ENCODE measurements around the gene FOS.

Gene FOS

DNA sequence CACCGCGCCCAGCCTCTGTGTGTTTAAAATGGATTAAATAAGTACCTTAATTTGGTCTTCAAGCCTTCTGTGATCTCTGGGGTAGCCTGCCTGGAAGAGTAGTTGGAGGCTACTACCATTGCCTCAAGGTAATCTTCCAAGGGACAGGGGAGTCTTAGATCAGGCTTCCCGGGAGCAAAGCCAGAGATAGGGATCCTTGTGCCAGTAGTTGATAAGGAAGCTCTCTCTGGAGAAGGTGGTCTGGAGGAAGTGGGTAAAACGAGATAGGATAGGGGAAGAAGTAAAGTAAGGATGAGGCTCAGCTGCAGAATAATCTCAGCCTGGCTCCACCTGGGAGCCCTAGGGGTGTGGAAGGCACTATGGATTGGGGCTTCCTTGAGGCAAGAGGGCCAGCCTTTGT, 38.5 kb downstream of the FOS start:
- Histone ChIP-seq H3K9me3 (ENCODE audit: control insufficient read depth, low read length) (no peaks in the 10 kb centered on the region), H3K4me2 (ENCODE audit: low read length) (no peak overlapping the region), H3K4me1 (peaks cover 27% of the 10 kb centered on the region), H3K9ac (no peak overlapping the region), H3K4me3 (ENCODE audit: low read depth, low read length) (no peak overlapping the region), H3K27ac (no peak overlapping the region), H3K27me3 (ENCODE audit: control insufficient read depth, insufficient read depth, low read length) (no peaks in the 10 kb centered on the region), H3K36me3 (ENCODE audit: control insufficient read depth, insufficient read depth, low read length) (no peaks in the 10 kb centered on the region), H2AFZ (peak overlapping the region; percentile 11), H3K79me2 (no peaks in the 10 kb centered on the region)
- TF ChIP-seq, protein P1, sequence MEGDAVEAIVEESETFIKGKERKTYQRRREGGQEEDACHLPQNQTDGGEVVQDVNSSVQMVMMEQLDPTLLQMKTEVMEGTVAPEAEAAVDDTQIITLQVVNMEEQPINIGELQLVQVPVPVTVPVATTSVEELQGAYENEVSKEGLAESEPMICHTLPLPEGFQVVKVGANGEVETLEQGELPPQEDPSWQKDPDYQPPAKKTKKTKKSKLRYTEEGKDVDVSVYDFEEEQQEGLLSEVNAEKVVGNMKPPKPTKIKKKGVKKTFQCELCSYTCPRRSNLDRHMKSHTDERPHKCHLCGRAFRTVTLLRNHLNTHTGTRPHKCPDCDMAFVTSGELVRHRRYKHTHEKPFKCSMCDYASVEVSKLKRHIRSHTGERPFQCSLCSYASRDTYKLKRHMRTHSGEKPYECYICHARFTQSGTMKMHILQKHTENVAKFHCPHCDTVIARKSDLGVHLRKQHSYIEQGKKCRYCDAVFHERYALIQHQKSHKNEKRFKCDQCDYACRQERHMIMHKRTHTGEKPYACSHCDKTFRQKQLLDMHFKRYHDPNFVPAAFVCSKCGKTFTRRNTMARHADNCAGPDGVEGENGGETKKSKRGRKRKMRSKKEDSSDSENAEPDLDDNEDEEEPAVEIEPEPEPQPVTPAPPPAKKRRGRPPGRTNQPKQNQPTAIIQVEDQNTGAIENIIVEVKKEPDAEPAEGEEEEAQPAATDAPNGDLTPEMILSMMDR (IDR thresholded peaks at IDR 0.05), result no peak

DNA sequence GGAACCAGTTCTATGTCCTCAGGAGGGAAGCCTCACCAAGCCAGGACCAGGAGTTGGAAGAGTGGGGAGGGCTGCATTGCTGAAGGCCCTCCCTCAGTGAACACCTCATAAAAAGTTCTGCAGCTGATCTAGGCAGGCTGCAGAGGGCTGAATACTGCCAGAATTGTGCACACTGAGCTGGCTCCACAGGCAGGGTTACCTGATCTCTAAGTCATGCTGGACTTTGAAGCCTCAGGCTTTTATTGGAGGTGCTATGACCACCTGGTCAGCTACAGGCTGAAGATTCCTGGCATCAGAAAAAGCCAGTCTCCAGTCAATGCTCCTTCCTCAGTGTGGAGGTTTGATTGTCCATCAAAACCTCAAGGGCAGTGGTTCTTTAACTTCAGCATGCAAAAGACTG, 39.7 kb downstream of the FOS start:
- no peaks in the 10 kb centered on the region for H3K79me2 ChIP-seq
- TF ChIP-seq, protein P1 (IDR thresholded peaks at IDR 0.05), result no peak

DNA sequence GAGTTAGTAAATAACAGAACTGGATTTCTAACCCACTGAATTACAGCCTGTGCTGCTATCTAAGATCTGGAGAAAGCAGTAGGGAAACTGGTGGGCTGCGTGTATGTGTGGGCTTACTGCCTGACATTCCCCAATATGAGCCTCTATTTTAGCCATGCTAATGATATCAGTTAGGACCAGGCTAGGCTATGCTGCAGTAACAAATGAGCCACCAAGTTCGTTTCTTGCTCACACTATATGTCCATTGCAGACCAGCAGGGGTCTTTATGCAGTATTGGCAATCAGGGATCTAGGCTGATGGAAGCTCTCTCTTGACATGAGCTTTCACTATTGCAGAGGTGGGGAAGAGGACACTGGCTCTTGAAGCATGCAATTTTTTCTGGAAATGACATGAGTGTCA, 40.4 kb downstream of the FOS start:
- Histone ChIP-seq H3K4me1 (peaks cover 27% of the 10 kb centered on the region), H3K9me3 (ENCODE audit: control insufficient read depth, low read length) (no peaks in the 10 kb centered on the region), H3K4me3 (ENCODE audit: low read depth, low read length) (no peak overlapping the region), H3K36me3 (ENCODE audit: control insufficient read depth, insufficient read depth, low read length) (no peaks in the 10 kb centered on the region), H3K27ac (no peak overlapping the region), H2AFZ (no peak overlapping the region), H3K4me2 (ENCODE audit: low read length) (no peak overlapping the region), H3K27me3 (ENCODE audit: control insufficient read depth, insufficient read depth, low read length) (no peaks in the 10 kb centered on the region), H3K79me2 (no peaks in the 10 kb centered on the region), H3K9ac (no peak overlapping the region)
- TF ChIP-seq, protein P1 (IDR thresholded peaks at IDR 0.05), result no peak

More for the DNA sequence above, 39.7 kb downstream of the FOS start:
- Histone ChIP-seq H3K9ac (no peak overlapping the region), H3K36me3 (ENCODE audit: control insufficient read depth, insufficient read depth, low read length) (no peaks in the 10 kb centered on the region), H3K27ac (no peak overlapping the region), H3K4me3 (ENCODE audit: low read depth, low read length) (no peak overlapping the region), H3K27me3 (ENCODE audit: control insufficient read depth, insufficient read depth, low read length) (no peaks in the 10 kb centered on the region), H3K9me3 (ENCODE audit: control insufficient read depth, low read length) (no peaks in the 10 kb centered on the region), H3K4me1 (peaks cover 27% of the 10 kb centered on the region), H3K4me2 (ENCODE audit: low read length) (no peak overlapping the region), H2AFZ (no peak overlapping the region)

DNA sequence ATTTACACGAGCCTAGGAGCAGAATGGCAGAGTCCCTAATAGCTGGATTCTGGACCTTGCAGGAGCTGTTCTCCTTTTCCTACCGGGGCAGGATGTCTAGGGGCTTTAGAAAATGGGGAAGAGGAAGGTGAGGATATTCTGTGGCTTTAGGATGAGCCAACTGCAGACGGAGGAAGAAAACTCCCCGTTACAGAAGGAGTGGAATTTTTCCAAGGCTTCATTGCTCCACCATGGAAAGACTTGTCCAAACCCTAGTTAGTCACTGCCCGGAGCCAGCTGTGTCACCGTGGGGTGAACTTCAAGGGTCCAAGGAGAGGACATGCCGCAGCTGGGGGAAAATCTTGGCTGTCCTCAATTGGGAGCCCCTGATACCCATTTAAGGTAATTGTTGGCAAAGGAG, 41.6 kb downstream of the FOS start:
- Histone ChIP-seq H3K9ac (no peak overlapping the region), H3K4me2 (ENCODE audit: low read length) (no peak overlapping the region), H3K27ac (no peak overlapping the region), H3K4me1 (peaks cover 22% of the 10 kb centered on the region), H3K4me3 (ENCODE audit: low read depth, low read length) (no peak overlapping the region), H3K9me3 (ENCODE audit: control insufficient read depth, low read length) (no peaks in the 10 kb centered on the region), H3K79me2 (no peaks in the 10 kb centered on the region), H3K36me3 (ENCODE audit: control insufficient read depth, insufficient read depth, low read length) (no peaks in the 10 kb centered on the region), H2AFZ (no peak overlapping the region), H3K27me3 (ENCODE audit: control insufficient read depth, insufficient read depth, low read length) (no peaks in the 10 kb centered on the region)
- TF ChIP-seq, protein P1 (IDR thresholded peaks at IDR 0.05), result no peak

DNA sequence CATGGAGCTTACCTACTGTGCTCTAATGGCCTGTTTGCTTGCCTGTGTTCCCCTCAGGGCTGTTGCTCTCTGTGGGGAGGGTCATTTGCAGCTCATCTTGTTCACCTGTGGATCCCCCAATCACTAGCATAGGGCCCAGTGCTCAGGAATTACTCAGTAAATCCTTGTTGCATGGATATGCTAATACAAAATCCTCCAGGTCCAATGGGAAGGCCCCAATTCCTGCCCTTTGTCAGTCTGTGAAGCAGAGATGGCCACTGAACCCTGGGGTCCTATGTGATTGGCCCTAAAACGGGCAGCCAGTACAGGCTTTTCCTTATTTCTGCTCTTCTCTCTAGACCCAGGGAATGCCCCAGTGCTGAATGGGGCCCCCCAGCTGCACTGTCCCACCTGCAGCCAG, 44.1 kb downstream of the FOS start:
- Histone ChIP-seq H3K4me1 (peaks cover 7% of the 10 kb centered on the region), H3K9me3 (ENCODE audit: control insufficient read depth, low read length) (no peaks in the 10 kb centered on the region), H3K4me2 (ENCODE audit: low read length) (no peak overlapping the region), H3K36me3 (ENCODE audit: control insufficient read depth, insufficient read depth, low read length) (no peaks in the 10 kb centered on the region), H3K27me3 (ENCODE audit: control insufficient read depth, insufficient read depth, low read length) (no peaks in the 10 kb centered on the region), H3K79me2 (no peaks in the 10 kb centered on the region), H2AFZ (no peak overlapping the region), H3K27ac (no peak overlapping the region), H3K9ac (no peak overlapping the region), H3K4me3 (ENCODE audit: low read depth, low read length) (no peak overlapping the region)
- TF ChIP-seq, protein P1 (IDR thresholded peaks at IDR 0.05), result no peak

Measured in parathyroid adenoma (tissue), 2 donors.